ENCODE data around the gene BRD9. TPM values are rescaled to one million over a fixed set of nuclear protein-coding genes. Genes with fewer than 3 reads are reported as not detected.
A peak's percentile ranks its signal among the peaks of the same experiment; 100 is the strongest.
"Not testable (repeated sequence)": the region's sequence is repeated elsewhere in the genome, so short reads cannot be mapped to it uniquely, and the experiment has no call there.

The BRD9 gene
- total RNA-seq, 1 experiment from 2014 or later, result 48.9 TPM

DNA sequence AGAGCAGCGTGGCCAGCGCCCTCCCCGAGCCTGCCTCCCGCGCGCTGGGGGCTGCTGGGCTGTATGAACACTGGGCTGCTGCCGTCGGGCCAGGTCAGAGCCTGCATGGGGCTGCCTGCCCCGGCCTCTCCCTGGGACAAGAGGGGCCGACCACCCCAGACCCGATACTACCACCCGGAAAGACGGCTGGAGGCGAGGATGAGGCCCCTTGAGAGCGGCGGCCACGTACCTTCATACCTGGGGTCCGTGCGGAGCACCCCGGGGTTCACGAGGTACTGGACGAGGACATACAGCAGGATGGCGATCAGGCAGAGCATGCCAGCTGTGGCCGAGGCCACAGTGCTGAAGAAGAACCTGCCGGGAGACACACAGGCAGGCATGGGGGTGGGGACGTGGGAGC, 49.2 kb downstream of the BRD9 start:
- CTCF ChIA-PET; BruUV-seq (replicated peaks); H3K4me3 Mint-ChIP-seq (ENCODE audit: unreplicated experiment); H3K4me1 Mint-ChIP-seq (ENCODE audit: insufficient read depth, unreplicated experiment); DNase-seq (ENCODE audit: unreplicated experiment); H3K36me3 Mint-ChIP-seq (ENCODE audit: insufficient read depth, unreplicated experiment); POLR2A ChIA-PET; H3K27ac Mint-ChIP-seq (ENCODE audit: low read depth, unreplicated experiment); intact Hi-C loops (cut with micrococcal nuclease); H3K9me3 Mint-ChIP-seq (ENCODE audit: unreplicated experiment): not testable (repeated sequence)
- peaks cover 11% of the 10 kb centered on the region for H3K27me3 Mint-ChIP-seq (ENCODE audit: insufficient read depth, unreplicated experiment)

GRCh38 chr5:842402-843221, 50.0 kb downstream of the BRD9 start:
- H3K4me1 Mint-ChIP-seq (ENCODE audit: insufficient read depth, unreplicated experiment); DNase-seq (ENCODE audit: unreplicated experiment); CTCF ChIA-PET; H3K4me3 Mint-ChIP-seq (ENCODE audit: unreplicated experiment); H3K9me3 Mint-ChIP-seq (ENCODE audit: unreplicated experiment); BruUV-seq (replicated peaks); POLR2A ChIA-PET; H3K27ac Mint-ChIP-seq (ENCODE audit: low read depth, unreplicated experiment); H3K36me3 Mint-ChIP-seq (ENCODE audit: insufficient read depth, unreplicated experiment); intact Hi-C loops (cut with micrococcal nuclease): not testable (repeated sequence)
- H3K27me3 Mint-ChIP-seq (ENCODE audit: insufficient read depth, unreplicated experiment), result peaks cover 11% of the 10 kb centered on the region

DNA sequence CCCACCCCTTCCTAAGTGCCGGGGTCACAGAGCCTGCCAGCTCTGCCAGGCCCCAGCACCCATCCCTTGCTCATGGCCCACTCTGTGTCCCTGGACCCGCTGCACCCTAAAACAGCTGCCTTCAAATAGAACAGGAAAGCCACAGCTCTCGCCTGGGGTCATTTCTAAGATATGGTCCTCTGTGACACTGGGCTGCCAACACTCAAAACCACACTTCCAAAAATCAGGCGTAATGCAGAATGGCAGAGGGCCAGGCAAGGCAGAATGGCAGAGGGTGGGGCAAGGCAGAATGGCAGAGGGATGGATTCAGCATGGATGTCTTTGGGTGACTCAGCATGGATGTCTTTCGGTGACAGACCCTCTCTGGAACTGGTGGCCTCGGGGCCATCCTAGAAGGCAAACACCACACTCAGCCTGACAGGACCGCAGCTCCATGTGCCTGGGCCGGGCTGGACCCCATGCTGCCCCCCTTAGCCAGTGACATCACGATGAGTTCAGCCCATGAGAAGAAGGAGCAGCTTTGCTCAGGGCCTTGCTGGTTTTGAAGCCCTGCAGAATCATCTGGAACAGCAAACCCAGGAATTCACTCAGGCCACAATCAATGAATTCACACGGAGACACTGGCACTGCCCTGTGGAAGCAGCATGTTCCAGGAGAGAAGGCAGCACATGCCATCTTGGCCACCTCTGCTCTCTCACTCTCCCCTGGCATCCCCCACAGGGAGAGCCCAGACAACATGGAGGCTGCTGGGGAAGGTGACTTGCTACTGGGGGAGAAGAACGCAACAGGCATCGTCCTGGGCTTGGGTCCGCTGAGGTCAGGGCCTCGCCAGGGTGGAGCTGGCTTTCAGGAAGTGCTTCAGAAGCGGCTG, 50.8 kb downstream of the BRD9 start:
- H3K36me3 Mint-ChIP-seq (ENCODE audit: insufficient read depth, unreplicated experiment); H3K27me3 Mint-ChIP-seq (ENCODE audit: insufficient read depth, unreplicated experiment); intact Hi-C loops (cut with micrococcal nuclease); H3K4me1 Mint-ChIP-seq (ENCODE audit: insufficient read depth, unreplicated experiment); H3K27ac Mint-ChIP-seq (ENCODE audit: low read depth, unreplicated experiment); POLR2A ChIA-PET; BruUV-seq (replicated peaks); H3K4me3 Mint-ChIP-seq (ENCODE audit: unreplicated experiment); H3K9me3 Mint-ChIP-seq (ENCODE audit: unreplicated experiment): not testable (repeated sequence)
- peak; percentile 26 for DNase-seq (ENCODE audit: unreplicated experiment)
- CTCF ChIA-PET, result interaction anchor here (0.7 kb wide), 1 partner anchor 394 kb away, joined by 3 read pairs; no protein-coding TSS in a partner anchor

GRCh38 chr5:840974-841435, 51.6 kb downstream of the BRD9 start:
- BruUV-seq (replicated peaks); H3K27ac Mint-ChIP-seq (ENCODE audit: low read depth, unreplicated experiment); H3K36me3 Mint-ChIP-seq (ENCODE audit: insufficient read depth, unreplicated experiment): not testable (repeated sequence)

GRCh38 chr5:840118-840973, 52.3 kb downstream of the BRD9 start:
- H3K4me1 Mint-ChIP-seq (ENCODE audit: insufficient read depth, unreplicated experiment); H3K4me3 Mint-ChIP-seq (ENCODE audit: unreplicated experiment); H3K27me3 Mint-ChIP-seq (ENCODE audit: insufficient read depth, unreplicated experiment); H3K36me3 Mint-ChIP-seq (ENCODE audit: insufficient read depth, unreplicated experiment); intact Hi-C loops (cut with micrococcal nuclease); BruUV-seq (replicated peaks); H3K27ac Mint-ChIP-seq (ENCODE audit: low read depth, unreplicated experiment); H3K9me3 Mint-ChIP-seq (ENCODE audit: unreplicated experiment): not testable (repeated sequence)
- POLR2A ChIA-PET, result interaction anchor here (0.5 kb wide), 1 partner anchor 22 kb away, joined by 5 read pairs; no protein-coding TSS in a partner anchor
- DNase-seq (ENCODE audit: unreplicated experiment), result peak; percentile 73
- CTCF ChIA-PET, result interaction anchor here (0.6 kb wide), 1 partner anchor 186 kb away, joined by 3 read pairs; no protein-coding TSS in a partner anchor

More at GRCh38 chr5:840974-841435, 51.6 kb downstream of the BRD9 start:
- H3K4me1 Mint-ChIP-seq (ENCODE audit: insufficient read depth, unreplicated experiment); H3K9me3 Mint-ChIP-seq (ENCODE audit: unreplicated experiment); H3K27me3 Mint-ChIP-seq (ENCODE audit: insufficient read depth, unreplicated experiment); DNase-seq (ENCODE audit: unreplicated experiment); H3K4me3 Mint-ChIP-seq (ENCODE audit: unreplicated experiment); intact Hi-C loops (cut with micrococcal nuclease); POLR2A ChIA-PET: not testable (repeated sequence)
- CTCF ChIA-PET, result interaction anchor here (0.7 kb wide), 1 partner anchor 393 kb away, joined by 3 read pairs; no protein-coding TSS in a partner anchor

DNA sequence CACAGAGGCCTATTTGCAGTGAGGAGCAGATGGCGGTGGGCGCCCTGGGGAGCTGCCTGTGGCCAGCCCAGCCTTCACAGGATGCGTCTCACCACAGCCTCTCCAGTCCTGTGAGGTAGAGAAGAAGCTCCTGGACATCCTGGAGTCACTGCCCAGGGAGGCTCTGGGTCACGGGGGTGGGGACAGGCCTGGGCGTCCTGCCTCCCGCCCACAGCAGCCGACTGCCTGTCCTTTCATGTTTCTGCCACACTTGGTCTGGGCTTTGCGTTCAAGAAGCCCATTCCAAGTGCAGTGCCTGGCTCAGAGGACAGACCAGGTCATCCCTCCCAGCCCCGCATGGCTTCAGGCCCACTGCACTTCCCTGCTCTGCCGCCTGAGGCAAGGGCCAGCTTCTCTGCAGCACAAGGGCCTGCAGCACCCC, 54.2 kb downstream of the BRD9 start:
- H3K27ac Mint-ChIP-seq (ENCODE audit: low read depth, unreplicated experiment); H3K9me3 Mint-ChIP-seq (ENCODE audit: unreplicated experiment); H3K4me3 Mint-ChIP-seq (ENCODE audit: unreplicated experiment); DNase-seq (ENCODE audit: unreplicated experiment); CTCF ChIA-PET; H3K36me3 Mint-ChIP-seq (ENCODE audit: insufficient read depth, unreplicated experiment); POLR2A ChIA-PET; BruUV-seq (replicated peaks); H3K4me1 Mint-ChIP-seq (ENCODE audit: insufficient read depth, unreplicated experiment); H3K27me3 Mint-ChIP-seq (ENCODE audit: insufficient read depth, unreplicated experiment); intact Hi-C loops (cut with micrococcal nuclease): not testable (repeated sequence)

- H3K36me3 Mint-ChIP-seq (ENCODE audit: insufficient read depth, unreplicated experiment); CTCF ChIA-PET; H3K27ac Mint-ChIP-seq (ENCODE audit: low read depth, unreplicated experiment); H3K9me3 Mint-ChIP-seq (ENCODE audit: unreplicated experiment); POLR2A ChIA-PET; H3K4me3 Mint-ChIP-seq (ENCODE audit: unreplicated experiment); H3K4me1 Mint-ChIP-seq (ENCODE audit: insufficient read depth, unreplicated experiment); intact Hi-C loops (cut with micrococcal nuclease); DNase-seq (ENCODE audit: unreplicated experiment); BruUV-seq (replicated peaks); H3K27me3 Mint-ChIP-seq (ENCODE audit: insufficient read depth, unreplicated experiment): not testable (repeated sequence)
These were observed 54.9 kb downstream of the BRD9 start for GRCh38 chr5:837621-838121.

DNA sequence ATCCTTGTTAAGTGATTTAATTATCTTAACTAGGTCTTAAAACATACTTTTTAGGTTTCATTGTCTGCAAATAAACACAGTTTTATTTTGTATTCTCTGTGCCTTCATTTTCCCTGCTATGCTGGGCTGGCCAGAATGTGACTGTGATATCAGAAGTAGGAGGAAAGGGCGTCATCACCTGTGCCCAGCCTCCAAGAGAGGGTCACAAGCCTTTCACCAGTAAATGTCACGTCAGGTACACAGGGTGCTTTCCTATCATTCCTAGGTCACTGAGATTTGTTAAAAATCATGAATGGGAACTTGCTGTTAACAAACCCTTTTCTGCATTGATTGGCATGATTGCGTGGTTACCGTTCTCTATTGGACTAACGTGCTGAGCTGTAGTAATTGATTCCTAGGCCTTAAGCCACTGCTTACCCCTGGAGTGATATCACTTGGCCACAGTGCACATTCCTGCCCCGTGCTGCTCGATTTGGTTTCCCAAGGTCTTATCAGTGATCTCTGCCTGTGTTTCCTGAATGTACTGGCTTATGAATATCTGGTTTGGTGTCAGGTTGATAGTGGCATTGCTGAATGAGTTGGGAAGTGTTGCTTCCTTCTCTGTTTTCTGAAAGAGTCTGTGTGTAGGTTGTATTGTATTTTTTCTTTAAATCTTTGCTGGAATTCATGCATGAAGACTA, 56.5 kb downstream of the BRD9 start:
- H3K4me1 Mint-ChIP-seq (ENCODE audit: insufficient read depth, unreplicated experiment); H3K36me3 Mint-ChIP-seq (ENCODE audit: insufficient read depth, unreplicated experiment): not testable (repeated sequence)

More for the DNA sequence above, 56.5 kb downstream of the BRD9 start:
- H3K27me3 Mint-ChIP-seq (ENCODE audit: insufficient read depth, unreplicated experiment); DNase-seq (ENCODE audit: unreplicated experiment); H3K9me3 Mint-ChIP-seq (ENCODE audit: unreplicated experiment); BruUV-seq (replicated peaks); intact Hi-C loops (cut with micrococcal nuclease); H3K27ac Mint-ChIP-seq (ENCODE audit: low read depth, unreplicated experiment); POLR2A ChIA-PET; CTCF ChIA-PET; H3K4me3 Mint-ChIP-seq (ENCODE audit: unreplicated experiment): not testable (repeated sequence)
